T-helper 2 cell treated with Interferon-gamma antibody and Interleukin-4, amounts not matched to agents 5 μg/mL and 100 μg/mL, for 36 hours (primary cell): ENCODE data around the gene ARL6IP4.

Source experiments
- DNase-seq: peaks from one replicate; pipeline ENCODE4 v3.0.0; 2021; ENCODE audit warnings: low spot score
- H3K27ac Mint-ChIP-seq: one replicate; pipeline ENCODE4 v1.8.0; 2021; ENCODE audit warnings: mild to moderate bottlenecking, mixed read lengths
- H3K27me3 Mint-ChIP-seq: one replicate; pipeline ENCODE4 v1.8.0; 2021; ENCODE audit warnings: low read depth, mixed read lengths
- H3K36me3 Mint-ChIP-seq: one replicate; pipeline ENCODE4 v1.8.0; 2021; ENCODE audit warnings: low read depth, mixed read lengths
- H3K4me1 Mint-ChIP-seq: one replicate; pipeline ENCODE4 v1.8.0; 2021; ENCODE audit warnings: low read depth, mixed read lengths
- H3K4me3 Mint-ChIP-seq: one replicate; pipeline ENCODE4 v1.8.0; 2022; ENCODE audit warnings: mild to moderate bottlenecking, moderate library complexity, mixed read lengths
- H3K9me3 Mint-ChIP-seq: one replicate; pipeline ENCODE4 v1.8.0; 2021; ENCODE audit warnings: mixed read lengths

ARL6IP4 gene

GRCh38 chr12:122965321-122965751, 15.1 kb upstream of the ARL6IP4 start:
- H3K4me3 Mint-ChIP-seq, result peak overlapping the region; percentile 61
- no peak for DNase-seq
- H3K27ac Mint-ChIP-seq, result no peak overlapping the region
- H3K27me3 Mint-ChIP-seq, result no peaks in the 10 kb centered on the region
- no peaks in the 10 kb centered on the region for H3K36me3 Mint-ChIP-seq
- H3K9me3 Mint-ChIP-seq, result no peaks in the 10 kb centered on the region
- H3K4me1 Mint-ChIP-seq, result peaks cover 3% of the 10 kb centered on the region

GRCh38 chr12:122965851-122966742, 14.4 kb upstream of the ARL6IP4 start, which contains the start of gene ABCB9:
Gene ABCB9, minus strand, starts transcription at chr12:122966463. Its CDS starts 6,228 bp downstream, at chr12:122960235.
- H3K4me1 Mint-ChIP-seq, result peaks cover 3% of the 10 kb centered on the region
- peak; percentile 86 for DNase-seq
- H3K9me3 Mint-ChIP-seq, result no peaks in the 10 kb centered on the region
- H3K36me3 Mint-ChIP-seq, result no peaks in the 10 kb centered on the region
- peak within 1 kb of the TSS; percentile 56 for H3K4me3 Mint-ChIP-seq
- no peaks in the 10 kb centered on the region for H3K27me3 Mint-ChIP-seq
- H3K27ac Mint-ChIP-seq, result peak within 1 kb of the TSS; percentile 4

- H3K4me1 Mint-ChIP-seq, result peaks cover 3% of the 10 kb centered on the region
- peak overlapping the region; percentile 4 for H3K27ac Mint-ChIP-seq
- H3K4me3 Mint-ChIP-seq, result no peak overlapping the region
- no peaks in the 10 kb centered on the region for H3K36me3 Mint-ChIP-seq
- no peaks in the 10 kb centered on the region for H3K9me3 Mint-ChIP-seq
- DNase-seq, result no peak
- no peaks in the 10 kb centered on the region for H3K27me3 Mint-ChIP-seq
These were observed 13.5 kb upstream of the ARL6IP4 start for GRCh38 chr12:122966743-122967550.

- no peak overlapping the region for H3K27ac Mint-ChIP-seq
- H3K36me3 Mint-ChIP-seq, result no peaks in the 10 kb centered on the region
- no peaks in the 10 kb centered on the region for H3K9me3 Mint-ChIP-seq
- no peak for DNase-seq
- peaks cover 5% of the 10 kb centered on the region for H3K4me1 Mint-ChIP-seq
- H3K4me3 Mint-ChIP-seq, result no peak overlapping the region
- H3K27me3 Mint-ChIP-seq, result no peaks in the 10 kb centered on the region
These were observed 12.4 kb upstream of the ARL6IP4 start for GRCh38 chr12:122968104-122968503.

GRCh38 chr12:122969676-122970075, 10.8 kb upstream of the ARL6IP4 start:
- Mint-ChIP-seq H3K27ac (no peak overlapping the region), H3K4me3 (no peak overlapping the region), H3K9me3 (no peaks in the 10 kb centered on the region), H3K27me3 (no peaks in the 10 kb centered on the region), H3K4me1 (peaks cover 14% of the 10 kb centered on the region), H3K36me3 (no peaks in the 10 kb centered on the region)
- no peak for DNase-seq

- H3K4me1 Mint-ChIP-seq, result peaks cover 19% of the 10 kb centered on the region
- H3K4me3 Mint-ChIP-seq, result peak overlapping the region; percentile 98
- H3K27me3 Mint-ChIP-seq, result no peaks in the 10 kb centered on the region
These were observed 6.1 kb upstream of the ARL6IP4 start for GRCh38 chr12:122974274-122974891.

GRCh38 chr12:122974892-122975789, 5.3 kb upstream of the ARL6IP4 start, which contains the start of gene OGFOD2:
Gene OGFOD2, plus strand, starts transcription at chr12:122975244. Its CDS starts 8 bp downstream, at chr12:122975252.
- Mint-ChIP-seq H3K4me1 (peaks cover 22% of the 10 kb centered on the region), H3K36me3 (no peaks in the 10 kb centered on the region), H3K4me3 (peak within 1 kb of the TSS; percentile 98), H3K27ac (peak within 1 kb of the TSS; percentile 99), H3K9me3 (no peaks in the 10 kb centered on the region), H3K27me3 (no peaks in the 10 kb centered on the region)
- peak; percentile 93 for DNase-seq

More at GRCh38 chr12:122974274-122974891, 6.1 kb upstream of the ARL6IP4 start:
- DNase-seq, result peak; percentile 98
- peak overlapping the region; percentile 99 for H3K27ac Mint-ChIP-seq
- H3K9me3 Mint-ChIP-seq, result no peaks in the 10 kb centered on the region
- no peaks in the 10 kb centered on the region for H3K36me3 Mint-ChIP-seq

GRCh38 chr12:122975790-122976647, 4.5 kb upstream of the ARL6IP4 start:
- H3K9me3 Mint-ChIP-seq, result no peaks in the 10 kb centered on the region
- peaks cover 22% of the 10 kb centered on the region for H3K4me1 Mint-ChIP-seq
- peak overlapping the region; percentile 98 for H3K4me3 Mint-ChIP-seq
- no peaks in the 10 kb centered on the region for H3K36me3 Mint-ChIP-seq
- no peak for DNase-seq
- no peaks in the 10 kb centered on the region for H3K27me3 Mint-ChIP-seq
- H3K27ac Mint-ChIP-seq, result peak overlapping the region; percentile 99

GRCh38 chr12:122976648-122976975, 3.9 kb upstream of the ARL6IP4 start:
- H3K27ac Mint-ChIP-seq, result no peak overlapping the region
- peaks cover 24% of the 10 kb centered on the region for H3K4me1 Mint-ChIP-seq
- H3K27me3 Mint-ChIP-seq, result no peaks in the 10 kb centered on the region
- no peaks in the 10 kb centered on the region for H3K9me3 Mint-ChIP-seq
- H3K36me3 Mint-ChIP-seq, result peaks cover 1% of the 10 kb centered on the region
- DNase-seq, result no peak
- peak overlapping the region; percentile 98 for H3K4me3 Mint-ChIP-seq

GRCh38 chr12:122977153-122977552, 3.3 kb upstream of the ARL6IP4 start:
- Mint-ChIP-seq H3K27ac (no peak overlapping the region), H3K36me3 (peaks cover 5% of the 10 kb centered on the region), H3K4me1 (peaks cover 26% of the 10 kb centered on the region), H3K4me3 (no peak overlapping the region), H3K27me3 (no peaks in the 10 kb centered on the region), H3K9me3 (no peaks in the 10 kb centered on the region)
- DNase-seq, result no peak

- Mint-ChIP-seq H3K9me3 (no peaks in the 10 kb centered on the region), H3K4me1 (peaks cover 30% of the 10 kb centered on the region), H3K4me3 (peak overlapping the region; percentile 50), H3K27ac (no peak overlapping the region), H3K27me3 (no peaks in the 10 kb centered on the region), H3K36me3 (peaks cover 6% of the 10 kb centered on the region)
- no peak for DNase-seq
These were observed 2.7 kb upstream of the ARL6IP4 start for GRCh38 chr12:122977655-122978392.

GRCh38 chr12:122978507-122978955, 1.9 kb upstream of the ARL6IP4 start:
- H3K27ac Mint-ChIP-seq, result no peak overlapping the region
- H3K36me3 Mint-ChIP-seq, result peaks cover 12% of the 10 kb centered on the region
- peak overlapping the region; percentile 50 for H3K4me3 Mint-ChIP-seq
- peaks cover 33% of the 10 kb centered on the region for H3K4me1 Mint-ChIP-seq
- H3K27me3 Mint-ChIP-seq, result no peaks in the 10 kb centered on the region
- no peaks in the 10 kb centered on the region for H3K9me3 Mint-ChIP-seq
- DNase-seq, result no peak
